HCEC 1CT (cell line): ENCODE data around the gene ARHGAP31.
"Not testable (repeated sequence)": the region's sequence is repeated elsewhere in the genome, so short reads cannot be mapped to it uniquely, and the experiment has no call there.

Source experiments
- DNase-seq: peaks from one replicate; pipeline ENCODE4 v3.0.0-alpha.2; 2017

Gene ARHGAP31

DNA sequence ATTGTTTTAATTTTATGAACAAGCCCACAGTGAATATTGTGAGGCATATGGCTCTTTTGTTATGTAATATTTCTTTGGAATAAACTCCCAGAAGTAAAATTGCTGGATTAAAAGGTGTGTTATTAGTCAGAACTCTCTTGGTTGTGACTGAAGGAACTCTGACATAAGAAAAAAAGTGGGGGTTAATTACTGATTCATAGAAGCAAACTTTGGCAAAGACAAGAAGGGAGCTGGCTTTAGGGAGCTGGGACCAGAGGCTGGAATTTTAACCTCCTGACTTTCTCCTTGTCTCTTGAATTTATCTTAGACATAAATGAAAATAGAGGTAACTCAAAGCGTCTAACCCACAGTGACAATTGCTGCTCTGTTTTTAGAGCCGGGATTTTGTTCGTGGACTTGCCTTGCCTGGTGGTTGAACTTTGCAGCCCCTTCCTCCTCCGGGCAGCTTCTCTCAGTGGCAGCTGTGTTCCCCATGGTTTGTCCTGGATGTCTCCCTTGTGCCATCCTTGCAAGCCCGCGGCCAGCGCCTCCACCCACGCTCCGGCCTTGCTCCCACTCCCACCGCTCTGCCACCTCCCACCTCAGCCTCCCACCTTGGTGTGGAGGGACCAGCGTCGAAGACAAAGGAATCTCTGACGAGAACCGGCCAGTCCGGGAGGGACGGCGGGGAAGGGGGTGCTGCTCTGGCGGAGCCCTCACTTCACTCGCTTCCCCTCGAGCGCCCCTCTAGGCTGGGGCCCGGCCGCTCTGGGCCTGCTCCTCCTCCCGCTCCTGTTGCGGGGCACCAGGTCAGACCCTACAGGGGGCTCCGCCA is 28.0 kb downstream of the ARHGAP31 start:
- peak; percentile 55 for DNase-seq

DNA sequence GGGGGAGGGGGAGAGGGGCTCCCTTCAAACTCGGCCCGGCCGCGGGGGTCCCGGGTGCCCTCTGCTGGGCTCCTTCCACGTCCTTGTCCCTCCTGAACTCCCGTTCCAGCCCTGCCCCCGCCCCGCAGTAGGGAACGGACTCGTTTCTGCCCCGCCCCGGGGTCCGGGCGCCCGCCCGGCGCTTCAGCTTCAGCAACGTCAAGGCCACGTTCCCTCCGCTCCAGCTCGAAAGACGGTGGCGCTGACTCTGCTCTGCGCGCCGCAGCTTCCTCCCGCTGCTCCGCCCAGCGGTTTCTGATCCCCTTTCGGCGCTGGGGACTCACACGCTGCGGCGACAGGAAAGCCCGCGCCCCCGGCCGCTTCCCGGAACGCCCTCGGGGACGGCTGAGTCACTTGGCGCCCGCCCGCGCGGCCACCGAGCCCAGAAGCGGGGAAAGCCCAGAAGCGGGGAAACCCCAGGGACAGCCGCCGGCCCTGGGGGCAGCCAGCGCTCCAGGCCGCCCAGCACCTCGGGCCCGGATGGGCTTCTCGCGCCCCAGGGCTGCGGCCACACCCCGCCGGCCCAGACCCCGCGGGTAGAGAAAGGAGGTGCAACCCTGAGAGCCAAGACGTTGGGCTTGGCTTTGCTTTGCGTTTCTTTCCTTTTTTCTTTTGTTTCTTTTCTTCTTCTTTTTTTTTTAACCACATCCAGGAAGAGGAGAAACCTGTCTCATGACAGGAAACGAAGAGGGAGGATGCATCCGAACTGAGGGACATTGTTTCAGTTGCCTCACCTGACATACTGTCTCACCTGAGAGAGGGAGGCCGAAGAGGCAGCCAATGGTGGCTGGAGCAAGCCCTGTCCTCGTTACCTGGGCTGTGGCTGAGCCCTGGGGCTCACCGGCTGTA is 28.9 kb downstream of the ARHGAP31 start:
- DNase-seq: peak; percentile 75

DNA sequence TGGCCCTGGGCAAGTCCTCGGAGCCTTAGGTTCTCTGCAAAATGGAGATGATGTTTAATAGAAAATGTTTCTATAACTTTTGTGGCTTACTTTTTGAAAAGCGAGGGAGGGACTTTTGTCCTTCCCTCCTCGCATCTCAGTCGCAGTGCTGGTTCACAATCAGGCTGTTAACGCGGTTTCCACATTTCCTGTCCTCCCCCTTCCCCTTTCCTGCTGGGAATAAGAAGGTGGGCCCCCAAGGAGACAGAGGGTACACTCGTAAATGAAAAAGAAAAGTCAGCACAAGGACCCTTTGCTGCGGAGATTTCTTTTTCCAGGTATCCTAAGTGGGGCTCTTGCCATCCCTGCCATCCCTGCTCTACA is 29.5 kb downstream of the ARHGAP31 start:
- no peak for DNase-seq

DNA sequence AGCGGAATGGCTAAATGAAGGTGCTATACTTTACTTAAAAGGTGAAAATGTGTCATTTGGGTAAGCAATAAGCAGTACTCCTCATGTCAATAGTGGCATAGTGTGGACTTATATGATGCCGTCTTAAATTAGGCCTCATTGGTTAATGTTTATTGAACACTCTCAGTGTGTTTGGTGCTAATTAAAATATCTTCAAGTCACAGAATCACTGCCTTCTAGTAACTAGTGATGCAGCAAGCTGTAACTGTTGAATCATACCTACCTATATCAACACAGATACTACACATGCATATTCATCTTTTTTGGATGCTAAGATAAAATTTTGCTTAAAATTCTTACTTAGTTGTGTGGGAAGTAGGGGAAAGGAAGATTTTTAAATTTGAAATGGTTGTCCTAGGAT is 30.7 kb downstream of the ARHGAP31 start:
- no peak for DNase-seq

DNA sequence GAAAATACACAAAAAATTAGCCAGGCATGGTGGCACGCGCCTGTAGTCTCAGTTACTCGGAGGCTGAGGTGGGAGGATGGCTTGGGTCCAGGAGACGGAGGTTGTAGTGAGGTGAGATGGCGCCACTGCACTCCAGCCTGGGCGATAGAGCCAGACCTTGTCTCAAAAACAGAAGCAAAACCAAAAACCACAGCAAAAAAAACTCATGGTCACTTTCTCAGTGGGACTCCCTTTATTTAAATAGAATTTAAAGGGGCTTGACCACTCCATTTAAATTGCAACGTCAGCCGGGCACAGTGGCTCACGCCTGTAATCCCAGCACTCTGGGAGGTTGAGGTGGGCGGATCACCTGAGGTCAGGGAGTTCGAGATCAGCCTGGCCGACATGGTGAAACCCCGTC is 32.8 kb downstream of the ARHGAP31 start:
- DNase-seq: no peak

DNA sequence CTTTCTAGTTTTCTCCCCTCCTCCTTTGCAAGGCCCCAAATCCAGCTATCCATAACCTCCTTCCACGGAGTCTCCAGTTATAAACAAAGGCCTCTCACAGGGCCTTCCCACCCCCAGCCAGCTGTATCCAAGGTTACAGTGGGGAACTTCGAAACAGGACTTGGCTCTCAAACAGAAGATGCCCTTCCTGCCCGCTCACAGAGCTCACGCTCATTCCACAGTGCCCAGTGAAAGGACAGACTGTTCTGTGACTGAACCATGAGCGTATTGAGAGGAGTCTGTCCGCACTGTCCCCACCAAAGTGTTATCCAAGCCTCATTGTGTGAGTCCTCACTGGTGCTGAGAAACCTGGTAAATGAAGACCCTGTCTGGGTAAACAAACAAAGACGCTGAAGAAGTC is 35.4 kb downstream of the ARHGAP31 start:
- DNase-seq: no peak

DNA sequence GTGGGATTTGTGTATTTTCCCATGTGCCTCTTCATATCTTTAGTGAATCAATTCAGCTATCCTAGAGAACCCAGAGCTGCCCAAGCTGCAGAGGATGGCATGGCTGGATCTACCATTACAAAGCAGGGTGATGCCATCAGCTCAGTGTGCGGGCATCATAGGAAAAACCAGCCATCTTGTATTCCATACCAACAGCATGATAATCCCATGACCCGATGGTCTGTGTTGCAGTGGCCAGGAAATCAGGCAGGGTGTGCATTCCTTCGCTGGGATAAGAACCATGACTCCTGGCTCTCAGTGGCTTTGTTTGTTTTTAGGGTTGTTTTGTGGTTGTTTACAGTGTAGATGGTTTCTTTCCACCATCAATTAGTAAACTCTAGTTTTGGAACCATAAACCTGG is 36.0 kb downstream of the ARHGAP31 start:
- DNase-seq: no peak

DNA sequence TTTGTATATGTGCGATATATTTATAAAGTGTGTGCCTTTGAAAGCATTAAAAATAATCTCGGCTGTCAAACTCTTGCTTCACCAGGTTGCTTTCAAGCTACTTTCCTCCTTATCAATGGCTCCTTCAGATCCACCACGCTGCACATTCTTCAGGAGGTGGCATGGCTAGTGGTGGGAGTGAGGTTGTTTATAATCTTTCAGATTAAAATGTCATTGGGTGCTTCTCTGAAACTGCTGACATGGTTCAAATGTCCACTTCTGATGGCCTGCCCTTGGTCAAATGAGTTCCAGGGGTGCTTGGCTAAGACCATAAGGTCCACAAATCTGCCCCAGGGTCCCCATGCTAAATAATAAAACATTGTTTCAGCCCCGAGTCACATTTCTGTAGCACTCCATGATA is 36.7 kb downstream of the ARHGAP31 start:
- DNase-seq: no peak

DNA sequence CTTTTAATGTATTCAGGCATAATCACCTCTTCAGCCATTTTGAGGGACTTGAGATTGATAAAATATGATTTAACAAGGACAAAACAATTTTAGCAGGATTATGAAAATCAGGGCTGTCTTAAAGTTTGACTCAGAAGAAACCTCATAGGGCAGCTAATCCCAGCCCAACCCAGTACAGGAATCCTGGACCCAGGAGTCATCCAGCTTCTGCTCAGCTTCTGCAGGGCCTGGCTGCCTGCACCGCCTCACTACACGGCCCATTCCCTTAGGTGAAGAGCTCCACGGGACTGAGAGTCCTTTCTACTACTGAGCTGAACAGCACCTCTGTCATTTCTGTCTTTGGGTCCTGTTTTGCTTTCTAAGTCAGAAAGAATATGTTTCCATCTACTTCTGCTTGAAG is 37.5 kb downstream of the ARHGAP31 start:
- peak; percentile 34 for DNase-seq

DNA sequence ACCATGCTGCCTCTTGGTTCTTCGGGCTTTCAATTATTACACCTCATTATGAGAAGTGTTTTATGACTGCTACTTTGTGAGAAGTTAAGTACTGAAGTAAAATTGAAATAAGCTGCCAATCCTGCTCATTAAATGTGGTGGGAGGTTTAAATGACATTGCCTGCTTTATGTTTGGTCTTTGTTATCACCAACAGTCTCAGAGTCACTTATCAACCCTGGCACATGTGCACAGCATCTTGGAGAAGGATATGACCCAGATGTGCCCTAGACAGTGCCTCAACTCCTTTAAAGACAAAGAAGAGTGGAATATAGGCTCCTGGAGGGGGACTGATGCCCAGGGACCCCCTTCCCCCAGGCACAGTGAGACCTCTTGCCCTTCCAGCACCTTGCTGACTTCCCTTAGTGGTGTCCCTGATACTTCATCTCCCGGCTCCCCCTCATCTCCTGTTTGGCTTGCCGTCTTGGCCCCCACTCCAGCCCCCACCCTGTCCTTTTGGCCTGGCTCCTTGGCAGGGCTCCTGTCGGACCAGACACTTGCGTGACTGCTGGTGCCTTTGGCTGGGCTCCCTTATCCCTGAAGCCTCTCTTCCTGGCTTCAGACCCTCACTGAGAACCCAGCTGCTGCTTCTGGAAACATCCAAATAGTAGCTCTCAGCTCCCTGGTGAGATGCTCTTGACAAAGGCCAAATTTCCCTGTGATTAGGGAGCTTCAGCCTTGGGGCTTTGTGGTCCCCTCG is 39.8 kb downstream of the ARHGAP31 start:
- no peak for DNase-seq

DNA sequence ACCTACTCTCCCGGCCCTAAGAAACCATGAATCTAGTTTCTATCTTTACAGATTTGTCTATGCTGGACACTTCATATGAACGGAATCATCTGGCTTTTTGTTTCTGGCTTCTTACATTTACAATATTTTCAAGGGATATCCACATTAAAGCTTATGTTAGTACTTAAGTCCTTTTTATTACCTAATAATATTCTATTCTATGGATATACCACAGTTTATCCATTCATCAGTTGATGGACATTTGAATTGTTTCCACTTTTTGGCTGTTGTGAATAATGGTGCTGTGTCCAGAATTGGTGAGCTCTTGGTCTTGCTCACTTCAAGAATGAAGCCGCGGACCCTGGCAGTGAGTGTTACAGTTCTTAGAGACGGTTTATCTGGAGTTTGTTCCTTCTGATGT is 42.6 kb downstream of the ARHGAP31 start:
- DNase-seq: no peak

DNA sequence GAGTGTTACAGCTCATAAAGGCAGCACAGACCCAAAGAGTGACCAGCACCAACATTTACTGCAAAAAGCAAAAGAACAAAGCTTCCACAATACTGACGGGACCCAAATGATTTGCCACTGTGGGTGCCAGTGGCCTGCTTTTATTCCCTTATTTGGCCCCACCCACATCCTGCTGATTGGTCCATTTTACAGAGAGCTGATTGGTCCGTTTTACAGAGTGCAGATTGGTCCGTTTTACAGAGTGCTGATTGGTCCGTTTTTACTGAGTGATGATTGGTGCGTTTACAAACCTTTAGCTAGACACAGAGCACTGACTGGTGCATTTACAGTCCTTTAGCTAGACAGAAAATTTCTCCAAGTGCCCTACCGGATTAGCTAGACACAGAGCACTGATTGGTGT is 43.2 kb downstream of the ARHGAP31 start:
- DNase-seq: not testable (repeated sequence)

DNA sequence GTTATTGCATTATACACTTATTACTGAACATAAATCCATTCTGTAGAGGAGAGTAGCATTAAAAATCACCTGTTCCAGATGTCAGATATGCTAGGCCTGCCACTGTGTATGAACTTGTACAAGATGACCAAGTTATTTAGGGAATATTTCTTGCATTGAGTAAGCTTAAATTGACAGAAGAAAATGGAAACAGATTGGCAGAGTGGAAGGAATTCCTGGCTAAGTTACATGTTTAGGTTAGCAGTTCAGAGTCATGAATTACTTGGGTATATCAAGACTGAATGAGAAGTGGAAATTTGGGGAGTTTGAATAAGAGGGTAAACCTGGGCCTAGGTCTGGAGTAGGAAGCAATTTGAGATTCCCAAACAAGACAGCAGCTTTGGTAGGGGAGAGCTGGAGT is 44.6 kb downstream of the ARHGAP31 start:
- DNase-seq: no peak

DNA sequence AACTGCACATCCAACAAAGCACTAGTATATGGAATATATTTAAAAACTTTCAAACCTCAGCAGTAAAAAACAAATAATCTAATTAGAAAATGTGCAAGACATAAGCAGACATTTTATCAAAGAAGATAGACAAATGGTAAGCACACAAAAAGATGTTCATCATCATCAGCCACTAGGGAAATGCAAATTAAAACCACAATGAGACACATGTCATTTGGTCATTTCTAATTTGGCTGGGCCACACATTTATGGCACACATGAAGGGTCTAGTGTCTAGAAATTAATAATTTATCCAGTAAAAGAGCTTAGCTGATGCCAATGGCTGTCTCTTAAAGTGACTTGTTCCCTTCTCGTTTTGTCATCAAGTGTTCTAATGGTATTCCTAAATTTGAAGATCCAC is 45.8 kb downstream of the ARHGAP31 start:
- no peak for DNase-seq

DNA sequence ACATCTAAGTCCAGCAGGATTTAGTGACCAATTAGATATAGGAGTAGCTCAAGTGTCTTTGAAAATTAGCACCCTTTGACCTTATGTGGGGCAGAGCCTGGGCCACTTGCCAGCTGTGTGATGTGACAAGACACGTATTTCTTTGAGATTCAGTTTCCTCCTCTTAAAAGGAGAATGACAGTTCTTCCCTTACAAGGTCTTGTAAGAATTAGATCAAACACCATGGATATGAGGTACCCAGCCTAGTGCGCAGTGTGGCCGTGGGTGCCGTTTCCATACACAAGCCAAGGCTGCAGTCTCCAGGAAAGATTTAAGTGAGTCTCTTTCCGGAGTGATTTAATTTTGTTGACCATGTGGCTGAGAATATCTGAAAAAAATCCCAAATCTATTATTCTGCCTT is 46.3 kb downstream of the ARHGAP31 start:
- no peak for DNase-seq

DNA sequence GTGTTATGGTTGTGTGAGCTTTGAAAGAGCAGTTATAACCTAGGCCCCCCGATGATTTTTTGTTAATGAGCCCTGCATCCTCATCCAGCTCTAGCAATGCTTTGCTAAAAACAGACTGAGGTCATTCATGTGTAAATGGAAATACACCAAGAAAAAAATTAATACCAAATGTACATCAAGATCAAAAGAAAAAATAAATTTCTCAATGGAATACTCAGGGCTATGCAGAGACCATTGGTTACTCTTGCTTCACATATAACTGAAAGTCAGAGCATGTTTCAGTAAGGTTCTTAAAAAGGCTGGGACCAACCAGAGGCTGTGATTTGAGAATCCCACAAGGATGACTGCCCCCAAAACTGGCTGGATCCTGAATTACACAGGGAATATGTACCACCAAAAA is 48.0 kb downstream of the ARHGAP31 start:
- no peak for DNase-seq

DNA sequence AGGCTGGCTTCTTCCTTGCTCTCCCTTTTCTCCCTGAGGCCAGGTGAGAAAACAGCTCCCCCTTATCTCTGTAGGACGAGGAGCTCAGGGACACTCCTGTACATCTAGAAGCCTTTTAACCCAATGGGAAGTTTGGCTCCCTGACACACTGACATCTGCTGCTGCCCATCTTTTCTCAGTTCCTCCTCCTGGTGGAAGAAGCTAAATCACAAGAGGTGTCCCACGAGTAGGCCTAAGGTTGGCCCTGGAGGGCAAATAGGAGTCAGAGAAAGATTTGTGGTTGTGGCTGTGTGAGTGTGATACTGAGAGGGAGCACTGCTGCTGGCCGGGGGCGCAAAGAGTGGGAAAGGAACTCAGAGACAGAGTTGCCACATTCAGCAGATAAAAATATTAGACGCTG is 49.5 kb downstream of the ARHGAP31 start:
- DNase-seq: no peak

DNA sequence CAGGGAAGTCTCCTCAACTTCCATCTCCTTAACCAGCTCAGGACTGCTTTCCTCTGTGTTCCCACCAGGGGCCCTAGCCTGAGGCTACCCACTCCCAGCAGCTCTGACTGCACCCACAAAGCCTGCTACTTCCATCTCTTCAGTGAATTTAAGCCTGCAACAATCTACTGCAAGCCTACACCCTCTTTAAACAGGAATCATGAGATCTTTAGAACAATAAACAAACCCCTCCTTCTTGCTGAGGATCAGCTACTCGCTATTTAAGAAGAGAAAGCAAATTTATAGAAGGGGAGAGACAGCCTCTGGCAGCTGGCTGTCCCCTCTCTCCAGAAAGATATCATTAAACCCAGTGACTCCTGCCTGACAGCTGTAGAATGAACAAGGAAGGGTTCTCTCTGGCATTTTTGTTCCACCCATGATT is 51.9 kb downstream of the ARHGAP31 start:
- no peak for DNase-seq

DNA sequence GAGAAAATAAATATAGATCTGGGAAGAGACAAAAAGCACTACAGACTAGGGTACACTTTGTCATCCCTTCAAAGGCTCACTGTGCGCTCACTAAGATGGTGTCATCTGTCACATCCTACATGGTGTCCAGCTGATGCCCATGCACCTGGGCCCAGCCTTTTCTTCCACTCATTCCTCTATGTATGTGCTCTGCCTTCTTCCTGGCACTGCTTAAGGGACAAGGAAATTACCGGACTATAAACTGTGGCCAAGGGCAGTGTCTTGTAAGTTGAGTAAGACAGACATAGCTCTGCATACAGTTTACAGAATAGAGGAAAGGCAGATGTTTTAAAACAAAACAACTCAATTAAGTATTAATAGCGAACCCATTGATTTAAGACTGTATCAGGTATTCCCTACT is 52.9 kb downstream of the ARHGAP31 start:
- no peak for DNase-seq

DNA sequence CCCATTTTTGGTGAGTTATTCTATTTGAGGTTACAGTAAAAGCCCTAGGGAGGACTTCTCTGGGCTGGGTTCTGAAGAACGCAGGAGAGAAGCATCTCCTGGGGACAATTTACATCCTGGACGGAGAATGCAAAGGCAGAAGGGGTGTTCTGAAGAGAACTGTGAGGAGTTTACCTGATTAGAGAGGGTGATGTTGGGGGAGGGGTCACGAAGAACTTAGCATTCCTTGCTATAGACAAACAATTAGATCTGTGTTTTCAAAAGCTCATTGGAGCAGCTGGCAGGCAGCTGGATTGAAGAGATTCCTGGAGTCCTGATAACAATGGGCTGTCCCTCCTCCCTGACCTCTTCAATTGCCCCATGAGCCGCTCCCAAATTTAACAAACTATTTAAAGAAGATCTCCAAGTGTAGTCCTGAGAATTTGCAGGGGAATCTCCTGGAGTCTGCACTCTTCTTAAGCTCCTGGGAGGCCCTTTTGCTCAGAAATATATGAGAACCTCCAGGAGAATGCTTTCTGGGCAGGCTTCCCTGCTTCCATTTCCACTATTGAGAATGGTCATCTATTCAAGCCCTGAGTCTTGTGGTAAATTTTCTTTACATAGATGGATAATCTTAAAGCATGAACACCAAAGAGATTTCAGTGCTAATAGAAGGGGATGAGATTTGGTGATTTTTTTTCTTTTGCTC is 55.3 kb downstream of the ARHGAP31 start:
- DNase-seq: no peak

DNA sequence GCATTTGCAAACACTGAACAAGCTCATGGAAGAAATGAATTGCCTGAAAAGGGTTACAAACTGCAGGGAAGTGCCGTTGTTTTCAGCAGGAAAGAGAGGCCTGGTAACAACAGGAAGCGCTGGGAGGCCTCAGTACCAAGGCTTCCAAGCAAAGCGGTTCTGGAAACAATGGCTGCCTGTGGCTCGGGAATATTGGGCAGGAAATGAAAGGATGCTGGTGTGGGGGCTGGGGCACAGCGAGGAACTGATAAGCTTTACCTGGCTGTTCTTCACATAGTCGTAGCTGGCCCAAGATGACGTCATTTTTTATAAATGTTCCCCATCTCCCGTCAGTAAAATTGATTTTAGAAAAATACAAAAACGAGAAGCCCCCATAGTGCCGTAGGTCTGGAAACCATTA is 55.9 kb downstream of the ARHGAP31 start:
- DNase-seq: no peak

DNA sequence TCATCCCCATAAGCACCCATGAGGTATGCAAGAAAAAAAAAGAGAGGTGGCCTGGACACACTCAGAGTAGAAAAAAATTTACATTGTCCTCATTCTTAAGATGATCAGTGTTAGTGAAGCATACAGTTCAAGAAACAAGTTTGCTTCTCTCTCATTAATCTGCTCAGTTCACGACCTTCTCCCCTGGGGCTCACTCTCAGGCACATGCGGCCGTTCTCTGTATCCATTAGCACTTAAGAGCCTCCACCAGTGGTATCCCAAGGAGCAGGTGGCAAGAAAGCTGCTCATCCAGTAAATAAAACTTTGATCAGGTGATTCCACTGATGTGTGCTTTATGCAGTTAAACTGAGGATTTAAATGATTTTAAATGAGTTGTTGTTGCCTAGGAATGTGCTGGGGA is 57.4 kb downstream of the ARHGAP31 start:
- no peak for DNase-seq

DNA sequence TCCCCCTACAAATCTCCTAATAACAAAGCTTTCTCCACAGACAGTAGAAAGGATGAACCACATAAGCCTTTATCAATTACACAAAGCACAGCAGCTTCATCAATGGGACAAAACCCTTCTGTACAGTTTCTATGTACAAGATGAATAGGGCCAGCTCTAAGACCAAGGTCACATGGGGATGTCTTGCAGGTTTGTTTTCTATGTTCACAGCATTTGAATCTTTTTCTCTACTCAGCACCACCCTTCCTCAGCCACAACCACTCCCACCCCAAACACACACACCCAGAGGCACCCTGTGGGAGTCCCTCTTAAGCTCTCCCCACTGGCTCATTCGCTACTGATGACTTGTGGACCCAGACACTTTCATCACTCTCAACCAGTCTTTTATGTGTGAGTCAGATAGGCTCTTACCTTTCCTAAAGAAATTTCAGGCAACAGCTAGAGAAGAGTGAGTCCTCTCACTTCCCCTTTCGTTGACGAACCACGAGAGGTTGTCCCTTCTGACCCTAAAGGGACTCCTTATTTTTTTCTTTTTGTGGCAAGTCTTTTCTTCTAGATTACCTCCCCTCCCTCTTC is 57.9 kb downstream of the ARHGAP31 start:
- DNase-seq: no peak
